H1 (cell line): Measurements from ENCODE around the gene CREG2.

ENCODE experiments used
- ATF2 ChIP-seq: IDR thresholded peaks from 2 replicates; pipeline ENCODE4 v1.6.1; 2012; ENCODE audit warnings: low read length, inconsistent platforms
- ATF3 ChIP-seq: IDR thresholded peaks from 2 replicates; pipeline ENCODE4 v1.6.1; 2011; ENCODE audit warnings: low read depth, mild to moderate bottlenecking, low read length; ENCODE audit not compliant: insufficient read depth
- CREB1 ChIP-seq: IDR thresholded peaks from 2 replicates; pipeline ENCODE4 v1.6.1; 2012; ENCODE audit warnings: inconsistent platforms
- CTCF ChIP-seq, 3 experiments: IDR thresholded peaks; 1 replicate in 2 of 3; 2 replicates in 1 of 3; pipeline versions ENCODE4 v1.5.1 to v1.6.1; 2011; ENCODE audit warnings: low read length in 3 of 3, mild to moderate bottlenecking in 3 of 3, inconsistent platforms in 2 of 3, low read depth in 1 of 3, moderate library complexity in 1 of 3; ENCODE audit not compliant: insufficient read depth in 1 of 3; ENCODE audit errors: control extremely low read depth in 1 of 3
- EZH2 ChIP-seq: fragments of 200-600 bp; sonication (generic); IDR thresholded peaks from 2 replicates; pipeline ENCODE4 v1.7.1; 2012; ENCODE audit warnings: low read depth, mild to moderate bottlenecking, moderate library complexity, low read length, inconsistent platforms; ENCODE audit not compliant: severe bottlenecking
- NRF1 ChIP-seq: IDR thresholded peaks from 2 replicates; pipeline ENCODE4 v1.6.1; 2011; ENCODE audit warnings: mild to moderate bottlenecking, low read depth, low read length, improper control_type of control experiment
- POLR2AphosphoS5 ChIP-seq: IDR thresholded peaks from 2 replicates; pipeline ENCODE4 v1.6.1; 2011; ENCODE audit warnings: low read depth, low read length
- RAD21 ChIP-seq, 2 experiments: IDR thresholded peaks in 1 of 2; conservative IDR thresholded peaks in 1 of 2; 2 replicates each; pipeline ENCODE4 v1.6.1; 2011; ENCODE audit warnings: low read depth in 2 of 2, low read length in 2 of 2, improper control_type of control experiment in 1 of 2, inconsistent platforms in 1 of 2, mild to moderate bottlenecking in 1 of 2, moderate library complexity in 1 of 2
- RFX5 ChIP-seq: IDR thresholded peaks from 2 replicates; pipeline ENCODE4 v1.6.1; 2011; ENCODE audit warnings: low read depth, low read length, improper control_type of control experiment, borderline replicate concordance
- RXRA ChIP-seq: IDR thresholded peaks from 2 replicates; pipeline ENCODE4 v1.6.1; 2011; ENCODE audit warnings: low read depth, mild to moderate bottlenecking, low read length, moderate library complexity; ENCODE audit not compliant: insufficient read depth
- SIN3A ChIP-seq, 2 experiments: IDR thresholded peaks in 1 of 2; conservative IDR thresholded peaks in 1 of 2; 2 replicates each; pipeline ENCODE4 v1.6.1; 2011 to 2012; ENCODE audit warnings: low read length in 2 of 2, improper control_type of control experiment in 1 of 2, low read depth in 1 of 2, mild to moderate bottlenecking in 1 of 2
- TAF1 ChIP-seq: IDR thresholded peaks from 2 replicates; pipeline ENCODE4 v1.6.1; 2011; ENCODE audit warnings: mild to moderate bottlenecking, low read depth, low read length

GRCh38 chr2:101408925-101409324 lies 21.6 kb upstream of the CREG2 start:
- no peak for TF ChIP-seq RXRA
- no peak for TF ChIP-seq POLR2AphosphoS5
- TF ChIP-seq RFX5 = no peak
- no peak for TF ChIP-seq CREB1
- no peak for TF ChIP-seq NRF1
- TF ChIP-seq CTCF (IDR thresholded peaks at IDR 0.05; ENCODE audit: control extremely low read depth in 1 of 3, insufficient read depth in 1 of 3, low read depth in 1 of 3, low read length in 3 of 3) = no peak
- TF ChIP-seq SIN3A (conservative IDR thresholded peaks at IDR 0.05 in 1 of 2, IDR thresholded peaks at IDR 0.05 in 1 of 2; ENCODE audit: low read depth in 1 of 2, low read length in 2 of 2) = no peak
- TF ChIP-seq ATF3 = no peak
- no peak for TF ChIP-seq EZH2
- TF ChIP-seq RAD21 (IDR thresholded peaks at IDR 0.05 in 1 of 2, conservative IDR thresholded peaks at IDR 0.05 in 1 of 2; ENCODE audit: low read depth in 2 of 2, low read length in 2 of 2) = no peak
- no peak for TF ChIP-seq ATF2
- no peak for TF ChIP-seq TAF1
